ENCODE results near the gene MGMT. TPM values are rescaled to one million over a fixed set of nuclear protein-coding genes. Genes with fewer than 3 reads are reported as not detected.

MGMT gene
- polyA plus RNA-seq, 1 of the 3 experiments (the other 2 are of a cell fraction): 10.8 TPM

- Histone ChIP-seq H3K4me1 (ENCODE audit: control insufficient read depth in 1 of 2, insufficient read depth in 2 of 2, low read depth in 1 of 2, low read length in 1 of 2) (peaks cover 0 to 23% of the 10 kb centered on the region in 2 experiments; a peak in 2 of 4 replicates), H3F3A (replicated peaks; ENCODE audit: insufficient read depth) (no peaks in the 10 kb centered on the region), H4K20me1 (ENCODE audit: insufficient read depth) (no peaks in the 10 kb centered on the region), H3K36me3 (replicated peaks in 1 of 2; ENCODE audit: control insufficient read depth in 1 of 2, insufficient read depth in 2 of 2, low read length in 1 of 2) (no peaks in the 10 kb centered on the region), H3K79me2 (ENCODE audit: insufficient read depth) (no peaks in the 10 kb centered on the region), H3K9me3 (no peaks in the 10 kb centered on the region), H3K27me3 (ENCODE audit: insufficient read depth) (no peaks in the 10 kb centered on the region), H3K4me3 (ENCODE audit: low read depth in 2 of 2, low read length in 1 of 2) (no peak overlapping the region), H3K9ac (no peak overlapping the region), H3K9me2 (no peaks in the 10 kb centered on the region), H3K4me2 (no peak overlapping the region), H2AFZ (ENCODE audit: low read depth) (no peak overlapping the region), H3K27ac (ENCODE audit: low read depth in 2 of 2, low read length in 1 of 2) (no peak overlapping the region; a peak in 1 of 4 replicates)
- no peak for TF ChIP-seq TEAD4 (IDR thresholded peaks at IDR 0.05; ENCODE audit: borderline replicate concordance, insufficient read depth)
- no peak for TF ChIP-seq GATA2 (CRISPR knock-in tag; IDR thresholded peaks at IDR 0.05)
- no peak for TF ChIP-seq RCOR1 (IDR thresholded peaks at IDR 0.05; ENCODE audit: low read length)
- no peak for TF ChIP-seq TAF1 (IDR thresholded peaks at IDR 0.05; ENCODE audit: borderline replicate concordance, low read depth, low read length)
- TF ChIP-seq ZBTB33 (IDR thresholded peaks at IDR 0.05; ENCODE audit: borderline replicate concordance, low read depth): no peak
- no peak for TF ChIP-seq MEF2A (IDR thresholded peaks at IDR 0.05; ENCODE audit: borderline replicate concordance, low read depth)
- TF ChIP-seq USF2 (IDR thresholded peaks at IDR 0.05; ENCODE audit: borderline replicate concordance, low read depth, low read length): no peak
- no peak for TF ChIP-seq PBX3 (IDR thresholded peaks at IDR 0.05)
- TF ChIP-seq RAD21 (IDR thresholded peaks at IDR 0.05; ENCODE audit: low read length): no peak
- no peak for TF ChIP-seq RXRA (IDR thresholded peaks at IDR 0.05; ENCODE audit: borderline replicate concordance, low read depth)
- TF ChIP-seq SMC3 (IDR thresholded peaks at IDR 0.05; ENCODE audit: low read depth, low read length): no peak
- TF ChIP-seq JUND (IDR thresholded peaks at IDR 0.05): no peak
- no peak for TF ChIP-seq NRF1 (IDR thresholded peaks at IDR 0.05; ENCODE audit: low read depth, low read length)
- TF ChIP-seq CHD2 (IDR thresholded peaks at IDR 0.05; ENCODE audit: low read length, partially characterized antibody): no peak
- no peak for TF ChIP-seq TCF12 (IDR thresholded peaks at IDR 0.05)
- TF ChIP-seq SIN3A (IDR thresholded peaks at IDR 0.05; ENCODE audit: borderline replicate concordance, low read depth, low read length): no peak
- TF ChIP-seq YY1 (IDR thresholded peaks at IDR 0.05; ENCODE audit: low read depth): no peak
- TF ChIP-seq RFX5 (IDR thresholded peaks at IDR 0.05; ENCODE audit: low read length): no peak
- no peak for TF ChIP-seq NFIC (IDR thresholded peaks at IDR 0.05; ENCODE audit: borderline replicate concordance)
- no peak for TF ChIP-seq USF1 (IDR thresholded peaks at IDR 0.05; ENCODE audit: borderline replicate concordance, low read depth)
- CTCF ChIA-PET: no interaction called here
- POLR2A ChIA-PET: no interaction called here
- DNase-seq: no peak
- WGBS (ENCODE audit: low lambda C conversion rate): 64% methylated on average over 10 of the region's 10 CpGs
Observed at GRCh38 chr10:129601737-129602136, 134.7 kb downstream of the MGMT start.

All from SK-N-SH (cell line).